Neural crest cell (in vitro differentiated cells): ENCODE data around the gene CNTNAP3. TPM values are rescaled to one million over a fixed set of nuclear protein-coding genes. Genes with fewer than 3 reads are reported as not detected.
"Not testable (repeated sequence)": the region's sequence is repeated elsewhere in the genome, so short reads cannot be mapped to it uniquely, and the experiment has no call there.

Source experiments
- DNase-seq: peaks from one replicate; pipeline ENCODE4 v3.0.0; 2021; ENCODE audit warnings: low read depth, mixed read lengths, low spot score
- H3K27ac Mint-ChIP-seq: one replicate; pipeline ENCODE4 v1.8.0; 2021; ENCODE audit warnings: mild to moderate bottlenecking, mixed read lengths; ENCODE audit not compliant: unreplicated experiment
- H3K27me3 Mint-ChIP-seq: 2 replicates; pipeline ENCODE4 v1.8.0; 2021; ENCODE audit warnings: low read depth, mild to moderate bottlenecking, mixed read lengths
- H3K36me3 Mint-ChIP-seq: 2 replicates; pipeline ENCODE4 v1.8.0; 2021; ENCODE audit warnings: low read depth, mild to moderate bottlenecking, mixed read lengths
- H3K4me1 Mint-ChIP-seq: 2 replicates; pipeline ENCODE4 v1.8.0; 2021; ENCODE audit warnings: mixed read lengths
- H3K4me3 Mint-ChIP-seq: one replicate; pipeline ENCODE4 v1.8.0; 2021; ENCODE audit warnings: mild to moderate bottlenecking, mixed read lengths
- H3K9me3 Mint-ChIP-seq: 2 replicates; pipeline ENCODE4 v1.8.0; 2021; ENCODE audit warnings: mixed read lengths
- total RNA-seq: library from RNA; stranded (reverse); gene quantifications from 2 replicates; pipeline ENCODE4 v1.2.1, GENCODE V29; 2021

Gene CNTNAP3
- total RNA-seq, 1 donor from 2014 or later: 5.4 TPM

DNA sequence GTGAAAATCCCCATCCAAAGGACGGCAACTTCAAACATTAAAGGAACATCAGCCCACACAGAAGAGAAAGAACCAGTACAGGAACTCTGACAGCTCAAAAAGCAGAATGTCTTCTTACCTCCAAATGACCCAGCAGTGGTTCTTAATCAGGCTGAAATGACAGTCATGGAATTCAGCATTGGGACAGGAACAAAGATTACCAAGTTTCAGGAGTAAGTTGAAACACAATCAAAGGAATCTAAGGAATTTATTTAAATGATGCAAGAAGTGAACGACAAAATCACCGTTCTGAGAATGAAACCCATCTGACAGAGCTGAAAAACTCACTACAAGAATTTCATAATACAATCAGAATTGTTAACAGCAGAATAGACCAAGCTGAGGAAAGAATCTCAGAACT lies 241.1 kb downstream of the CNTNAP3 start:
- not testable (repeated sequence) for H3K9me3 Mint-ChIP-seq, H3K27me3 Mint-ChIP-seq, H3K4me3 Mint-ChIP-seq, H3K27ac Mint-ChIP-seq, DNase-seq, H3K4me1 Mint-ChIP-seq, H3K36me3 Mint-ChIP-seq

DNA sequence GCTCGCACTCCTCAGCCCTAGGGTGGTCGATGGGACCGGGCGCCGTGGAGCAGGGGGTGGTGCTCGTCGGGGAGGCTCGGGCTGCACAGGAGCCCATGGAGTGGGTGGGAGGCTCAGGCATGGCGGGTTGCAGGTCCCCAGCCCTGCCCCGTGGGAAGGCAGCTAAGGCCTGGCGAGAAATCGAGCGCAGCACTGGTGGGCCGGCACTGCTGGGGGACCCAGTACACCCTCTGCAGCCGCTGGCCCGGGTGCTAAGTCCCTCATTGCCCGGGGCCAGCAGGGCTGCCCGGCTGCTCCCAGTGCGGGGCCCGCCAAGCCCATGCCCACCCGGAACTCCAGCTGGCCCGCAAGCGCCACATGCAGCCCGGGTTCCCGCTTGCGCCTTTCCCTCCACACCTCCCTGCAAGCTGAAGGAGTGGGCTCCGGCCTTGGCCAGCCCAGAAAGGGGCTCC lies 245.6 kb downstream of the CNTNAP3 start:
- H3K9me3 Mint-ChIP-seq, H3K4me3 Mint-ChIP-seq, H3K27ac Mint-ChIP-seq, H3K36me3 Mint-ChIP-seq, DNase-seq, H3K4me1 Mint-ChIP-seq, H3K27me3 Mint-ChIP-seq: not testable (repeated sequence)

DNA sequence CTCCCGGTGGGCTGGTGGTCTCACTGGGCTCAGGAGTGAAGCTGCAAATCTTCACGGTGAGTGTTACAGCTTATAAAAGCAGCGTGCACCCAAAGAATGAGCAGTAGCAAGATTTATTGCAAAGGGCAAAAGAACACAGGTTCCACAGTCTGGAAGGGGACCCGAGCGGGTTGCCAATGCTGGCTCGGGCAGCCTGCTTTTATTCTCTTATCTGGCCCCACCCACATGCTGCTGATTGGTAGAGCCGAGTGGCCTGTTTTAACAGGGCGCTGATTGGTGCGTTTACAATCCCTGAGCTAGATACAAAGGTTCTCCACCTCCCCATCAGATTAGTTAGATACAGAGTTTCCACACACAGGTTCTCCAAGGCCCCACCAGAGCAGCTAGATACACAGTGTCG lies 246.2 kb downstream of the CNTNAP3 start:
- H3K27ac Mint-ChIP-seq, H3K27me3 Mint-ChIP-seq, H3K36me3 Mint-ChIP-seq, H3K4me1 Mint-ChIP-seq, H3K4me3 Mint-ChIP-seq, H3K9me3 Mint-ChIP-seq, DNase-seq: not testable (repeated sequence)

DNA sequence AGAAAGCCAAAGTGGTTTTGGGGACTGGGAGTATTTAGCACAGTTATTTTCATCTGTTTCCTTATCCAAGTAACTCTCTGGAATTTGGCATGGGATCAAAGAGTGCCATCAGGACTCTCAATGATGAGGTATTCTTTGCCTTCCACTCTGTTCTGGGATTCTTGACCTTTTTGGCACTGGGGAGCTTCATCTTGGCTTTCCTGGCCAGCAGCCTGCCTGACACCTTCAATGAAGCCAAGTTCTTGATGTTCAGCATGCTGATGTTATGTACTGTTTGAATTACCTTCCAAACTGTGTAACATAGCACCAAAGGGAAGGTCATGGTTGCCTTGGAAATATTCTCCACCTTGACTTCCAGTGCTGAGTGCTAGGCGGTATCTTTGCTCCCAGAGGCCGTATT lies 248.8 kb downstream of the CNTNAP3 start:
- not testable (repeated sequence) for DNase-seq, H3K4me1 Mint-ChIP-seq, H3K4me3 Mint-ChIP-seq, H3K36me3 Mint-ChIP-seq, H3K27ac Mint-ChIP-seq, H3K27me3 Mint-ChIP-seq, H3K9me3 Mint-ChIP-seq

DNA sequence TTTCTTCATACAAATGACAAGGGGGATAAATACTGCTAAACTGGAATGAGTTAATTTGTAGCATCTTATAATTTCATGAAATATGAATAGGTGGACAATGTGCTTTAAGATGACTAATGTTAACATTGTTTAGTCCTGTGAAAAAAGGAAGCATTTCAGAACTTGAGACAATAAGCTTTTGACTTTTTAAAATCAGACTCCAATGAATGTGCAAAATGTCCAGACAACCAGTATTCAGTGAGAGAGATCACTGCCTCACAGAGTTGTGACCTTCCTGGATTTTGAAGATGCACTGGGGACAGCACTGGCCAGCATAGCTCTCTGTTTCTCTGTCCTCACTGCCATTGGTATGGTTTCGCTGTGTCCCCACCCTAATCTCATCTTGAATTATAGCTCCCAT lies 249.7 kb downstream of the CNTNAP3 start:
- H3K4me1 Mint-ChIP-seq, DNase-seq, H3K27ac Mint-ChIP-seq, H3K36me3 Mint-ChIP-seq, H3K27me3 Mint-ChIP-seq, H3K9me3 Mint-ChIP-seq, H3K4me3 Mint-ChIP-seq: not testable (repeated sequence)

DNA sequence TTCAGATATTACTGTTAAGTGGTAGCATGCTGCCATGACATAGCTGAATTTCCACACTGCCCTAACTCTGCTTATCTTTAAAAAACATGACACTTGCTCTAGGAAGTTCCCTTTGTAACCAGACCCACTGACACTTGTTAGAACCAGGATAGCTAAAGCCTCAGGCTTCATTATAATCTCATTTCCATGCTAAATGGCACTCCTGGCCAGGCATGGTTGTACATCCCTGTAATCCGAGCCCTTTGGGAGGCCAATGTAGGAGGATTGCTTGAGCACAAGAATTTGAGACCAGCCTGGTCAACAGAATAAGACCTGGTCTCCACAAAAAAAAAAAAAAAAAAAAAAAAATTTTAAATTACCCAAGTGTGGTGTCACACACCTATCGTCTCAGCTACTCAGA lies 254.1 kb downstream of the CNTNAP3 start:
- H3K27ac Mint-ChIP-seq, H3K4me1 Mint-ChIP-seq, H3K27me3 Mint-ChIP-seq, H3K9me3 Mint-ChIP-seq, H3K4me3 Mint-ChIP-seq, DNase-seq, H3K36me3 Mint-ChIP-seq: not testable (repeated sequence)

DNA sequence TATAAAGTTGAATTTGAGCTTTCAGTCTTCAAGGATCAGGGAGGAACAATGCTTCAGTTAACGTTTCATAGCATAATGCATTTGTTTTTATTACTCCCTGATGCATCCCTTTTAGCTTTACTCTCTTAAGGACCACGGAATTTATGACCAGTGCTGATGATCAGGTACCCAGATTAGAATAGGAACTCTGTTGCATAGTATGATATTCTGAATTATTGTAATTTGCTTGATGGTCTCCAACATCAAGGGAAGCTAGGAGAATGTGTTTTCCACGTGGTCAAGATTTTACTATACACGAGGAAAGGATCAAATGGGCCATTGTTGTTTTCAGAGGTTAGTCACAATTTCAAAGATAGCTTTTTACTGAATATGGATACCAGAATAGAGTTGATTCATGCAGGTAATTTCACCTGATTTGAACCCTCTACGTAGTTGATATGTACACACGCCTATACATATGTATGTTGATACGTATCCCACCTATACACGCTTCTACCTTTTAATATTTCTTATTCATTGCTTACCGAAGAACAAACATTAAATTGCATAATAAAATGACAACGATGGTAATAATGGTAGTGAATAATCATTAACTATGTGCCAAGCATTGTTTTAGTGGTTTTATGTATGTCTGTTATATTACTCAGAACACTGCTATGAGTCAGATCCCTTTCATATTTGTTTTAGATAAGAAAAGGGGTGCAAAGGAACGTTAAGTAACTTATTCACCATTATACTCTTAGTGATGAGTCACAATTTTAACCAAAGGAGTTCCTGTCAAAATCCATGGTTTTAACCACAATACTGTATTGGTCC lies 257.6 kb downstream of the CNTNAP3 start:
- H3K27ac Mint-ChIP-seq, H3K9me3 Mint-ChIP-seq, DNase-seq, H3K27me3 Mint-ChIP-seq, H3K36me3 Mint-ChIP-seq, H3K4me1 Mint-ChIP-seq, H3K4me3 Mint-ChIP-seq: not testable (repeated sequence)

DNA sequence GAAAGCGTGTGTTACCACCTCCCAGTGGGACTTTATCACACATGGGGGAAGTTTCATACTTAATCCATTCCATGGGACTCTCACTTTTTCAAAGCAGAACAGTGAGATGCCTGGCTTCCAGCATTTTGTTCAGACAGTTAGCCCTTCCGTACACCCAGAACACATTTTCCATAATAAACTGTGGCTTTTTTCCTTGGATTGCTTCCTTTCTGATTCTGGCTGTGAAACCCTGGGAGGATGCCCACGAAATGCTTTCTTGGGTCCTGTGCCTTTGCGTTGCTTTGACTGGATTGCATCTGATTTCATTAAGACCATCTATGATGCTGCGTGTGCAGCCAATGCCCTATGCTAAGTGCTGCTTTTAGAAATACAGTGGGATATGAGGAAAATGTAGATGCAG lies 259.1 kb downstream of the CNTNAP3 start:
- not testable (repeated sequence) for H3K4me1 Mint-ChIP-seq, H3K4me3 Mint-ChIP-seq, H3K27ac Mint-ChIP-seq, DNase-seq, H3K27me3 Mint-ChIP-seq, H3K9me3 Mint-ChIP-seq, H3K36me3 Mint-ChIP-seq

DNA sequence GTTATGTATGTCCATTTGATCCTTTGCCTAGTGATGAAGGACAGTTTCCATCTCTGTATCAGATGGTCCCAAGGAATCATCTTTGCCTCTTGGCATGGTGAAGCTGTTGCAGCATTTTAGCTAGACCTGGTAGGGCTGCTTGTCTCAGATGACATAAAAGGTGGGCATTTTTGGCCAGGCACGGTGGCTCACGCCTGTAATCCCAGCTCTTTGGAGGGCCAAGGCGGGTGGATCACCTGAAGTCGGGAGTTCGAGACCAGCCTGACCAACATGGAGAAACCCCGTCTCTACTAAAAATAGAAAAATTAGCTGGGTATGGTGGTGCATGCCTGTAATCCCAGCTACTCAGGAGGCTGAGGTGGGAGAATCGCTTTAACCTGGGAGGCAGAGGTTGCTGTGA lies 259.8 kb downstream of the CNTNAP3 start:
- not testable (repeated sequence) for H3K4me3 Mint-ChIP-seq, H3K4me1 Mint-ChIP-seq, H3K27me3 Mint-ChIP-seq, H3K36me3 Mint-ChIP-seq, DNase-seq, H3K9me3 Mint-ChIP-seq, H3K27ac Mint-ChIP-seq

DNA sequence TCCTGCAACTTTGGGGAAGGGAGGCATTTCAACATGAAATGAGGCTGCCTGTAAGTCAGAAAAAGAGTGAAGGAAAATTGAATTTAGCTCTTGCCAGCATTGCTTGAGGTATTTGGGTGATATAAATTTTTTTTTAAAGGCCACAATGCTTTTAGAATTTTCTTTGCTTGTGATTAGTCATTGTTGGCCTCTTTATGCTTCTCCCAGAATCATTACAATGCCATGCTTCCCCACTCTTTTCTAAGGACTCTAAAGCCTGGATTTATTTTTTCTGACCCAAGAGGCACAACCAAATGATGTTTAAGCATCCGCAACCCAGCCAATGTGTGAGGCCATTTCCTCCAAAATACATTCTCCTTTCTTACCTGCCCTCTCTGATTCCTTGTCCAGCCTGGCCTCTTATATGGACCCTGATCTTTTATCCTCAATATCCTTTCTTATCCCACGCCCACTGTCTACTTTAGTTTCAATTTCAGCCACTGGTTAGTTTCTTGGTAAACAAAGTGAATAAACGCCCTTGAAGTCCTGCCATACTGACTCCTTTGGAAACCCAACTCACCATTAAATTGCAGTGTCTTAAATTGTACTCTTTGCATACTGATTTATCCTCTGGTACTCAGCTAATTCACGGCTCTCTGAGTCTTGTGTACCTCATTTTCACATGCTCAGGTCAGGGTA lies 261.9 kb downstream of the CNTNAP3 start:
- H3K27ac Mint-ChIP-seq, H3K27me3 Mint-ChIP-seq, H3K4me1 Mint-ChIP-seq, H3K4me3 Mint-ChIP-seq, DNase-seq, H3K36me3 Mint-ChIP-seq, H3K9me3 Mint-ChIP-seq: not testable (repeated sequence)

Other genes with a start within 250 kb of the CNTNAP3 start
- gene SPATA31A1, start 67.5 kb upstream of the CNTNAP3 start, total RNA-seq: 0.07 TPM in 1 of 2 replicates, not detected in the other